Stimulated activated CD8-positive, alpha-beta memory T cell treated with anti-CD3 and anti-CD28 coated beads, Interleukin-15, amount 100 ng/mL, for 48 hours (primary cell): ENCODE data around the gene EIF2A.
"Not testable (repeated sequence)": the region's sequence is repeated elsewhere in the genome, so short reads cannot be mapped to it uniquely, and the experiment has no call there.

Experiments used
- DNase-seq, 2 donors: peaks; one replicate each; pipeline ENCODE4 v3.0.0-alpha.2; 2020; ENCODE audit warnings: low read depth in 2 of 2

The EIF2A gene

DNA sequence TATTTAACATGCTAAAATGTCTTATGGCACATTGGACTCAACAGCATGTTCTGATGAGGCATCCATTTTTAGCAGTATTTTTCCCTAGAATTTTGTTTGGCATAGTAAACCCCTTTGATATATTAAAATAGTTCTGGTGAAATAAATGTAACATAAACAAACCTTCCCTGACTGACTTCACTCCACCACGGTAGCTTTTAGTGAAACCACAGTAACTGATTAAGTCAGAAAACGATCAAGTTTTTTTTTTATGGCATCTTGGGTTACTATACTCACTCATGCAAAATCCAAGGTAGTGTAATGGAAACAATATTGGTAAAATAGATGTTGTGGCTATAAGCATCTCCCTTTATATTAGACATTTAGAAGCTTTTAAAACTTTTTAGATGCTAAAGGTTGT lies 3.1 kb upstream of the EIF2A start:
- no peak for DNase-seq

DNA sequence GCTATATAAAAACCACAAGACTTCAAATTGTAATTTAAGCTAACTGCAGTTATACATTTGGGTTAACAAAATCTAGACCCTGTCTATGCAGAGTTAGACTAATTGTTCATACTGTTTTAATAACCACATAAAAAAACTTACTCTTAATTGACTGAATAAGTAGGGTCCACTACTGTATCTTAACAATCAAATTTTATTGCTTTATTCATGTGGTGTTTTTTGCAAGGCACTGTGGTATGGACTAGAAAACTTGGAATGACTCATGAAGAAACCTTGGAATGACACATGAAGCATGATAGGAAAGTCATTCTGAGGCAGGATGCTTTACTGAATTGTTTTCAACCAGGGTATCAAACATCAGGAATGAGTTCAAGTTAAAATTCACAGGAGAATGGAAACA lies 2.5 kb upstream of the EIF2A start:
- DNase-seq, result no peak

DNA sequence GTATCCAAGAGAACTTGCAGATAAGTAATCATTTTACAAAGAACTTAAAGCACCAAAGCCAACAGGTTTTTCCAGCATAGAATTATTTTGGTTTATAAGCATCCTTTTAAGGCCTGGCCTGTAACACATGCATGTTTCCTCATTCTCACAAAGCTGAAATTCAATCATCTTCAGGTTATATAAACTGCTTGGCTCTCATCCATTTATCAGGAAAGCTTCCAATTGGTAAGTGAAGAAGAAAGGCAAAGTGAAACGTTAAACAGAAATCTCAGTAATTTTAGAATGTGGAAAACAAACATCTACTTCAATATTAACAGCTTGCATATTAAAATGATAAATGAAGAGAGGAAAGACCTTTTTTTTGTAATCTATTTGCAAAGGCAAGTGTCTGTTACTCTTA lies 1.9 kb upstream of the EIF2A start:
- DNase-seq, result no peak

DNA sequence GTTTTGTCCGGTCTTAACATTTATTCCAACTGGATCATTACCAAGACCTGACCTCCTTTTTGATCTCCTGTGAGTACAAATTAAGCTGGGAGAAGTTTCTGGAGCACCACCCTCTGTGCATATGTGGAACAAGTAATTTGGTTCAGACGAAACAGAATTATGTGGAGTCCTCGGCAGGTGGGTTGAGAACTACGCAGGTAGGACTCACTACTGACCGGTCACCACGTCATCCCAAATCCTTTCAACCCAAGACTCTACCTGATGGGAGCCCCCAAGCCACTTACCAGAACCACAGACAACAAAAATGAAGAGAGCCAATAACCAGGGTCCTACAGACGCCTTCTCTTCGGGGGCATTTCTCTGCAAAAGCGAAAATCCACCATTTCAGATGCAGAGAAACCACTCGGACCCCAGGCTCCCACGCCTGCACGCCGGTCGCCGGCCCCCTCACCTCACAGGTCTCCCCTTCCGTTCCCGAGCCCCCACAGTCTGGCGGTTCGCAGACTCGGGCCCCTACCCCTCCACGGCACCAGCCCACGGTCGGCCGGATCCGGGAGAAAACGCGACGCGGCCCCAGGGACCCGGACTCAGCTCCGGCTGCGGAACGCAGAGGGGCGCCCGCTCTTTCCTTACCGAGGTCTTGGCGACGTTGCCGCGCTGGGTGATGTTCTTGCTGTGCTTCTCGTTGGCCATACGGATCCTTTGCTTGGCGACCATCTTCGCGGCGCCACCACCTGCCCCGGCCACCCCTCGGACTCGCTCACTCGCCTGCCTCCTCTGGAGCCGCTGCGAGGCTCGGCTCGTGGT lies 965 bp upstream of the EIF2A start:
- peak in 1 of 2 donors; percentile 22 for DNase-seq

DNA sequence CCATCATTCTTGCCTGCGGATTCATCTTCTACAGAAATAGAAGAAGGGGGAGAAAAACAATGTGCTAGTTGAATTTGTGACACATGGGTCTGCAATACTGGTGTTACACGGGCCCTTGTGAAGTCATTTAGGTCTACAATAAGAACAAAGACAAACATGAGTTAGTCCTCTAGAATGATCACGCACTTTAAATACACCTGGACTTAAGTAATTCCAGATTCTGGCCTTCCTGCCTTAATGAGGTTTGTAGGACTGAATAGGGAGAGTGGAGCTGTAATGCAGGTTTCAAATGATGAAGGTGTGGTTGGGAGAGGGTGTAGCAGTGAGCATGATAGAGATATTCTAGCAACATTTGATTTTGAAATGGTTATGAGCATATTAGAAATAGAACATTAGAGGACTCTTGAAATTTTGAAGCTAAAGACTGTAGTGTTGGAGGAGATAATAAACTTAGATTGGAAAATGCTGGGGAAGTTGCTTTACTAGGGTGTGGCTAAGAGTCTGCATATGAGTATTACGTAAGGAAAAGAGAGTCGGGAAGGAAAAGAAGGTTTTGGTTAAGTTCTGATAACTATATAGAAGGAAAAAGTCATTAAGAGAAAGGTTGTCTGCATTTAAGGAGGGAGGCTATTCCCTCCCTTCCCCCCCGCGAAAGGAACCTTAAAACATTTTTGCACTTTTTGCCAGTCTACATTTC lies 606 bp downstream of the EIF2A start:
- no peak for DNase-seq

DNA sequence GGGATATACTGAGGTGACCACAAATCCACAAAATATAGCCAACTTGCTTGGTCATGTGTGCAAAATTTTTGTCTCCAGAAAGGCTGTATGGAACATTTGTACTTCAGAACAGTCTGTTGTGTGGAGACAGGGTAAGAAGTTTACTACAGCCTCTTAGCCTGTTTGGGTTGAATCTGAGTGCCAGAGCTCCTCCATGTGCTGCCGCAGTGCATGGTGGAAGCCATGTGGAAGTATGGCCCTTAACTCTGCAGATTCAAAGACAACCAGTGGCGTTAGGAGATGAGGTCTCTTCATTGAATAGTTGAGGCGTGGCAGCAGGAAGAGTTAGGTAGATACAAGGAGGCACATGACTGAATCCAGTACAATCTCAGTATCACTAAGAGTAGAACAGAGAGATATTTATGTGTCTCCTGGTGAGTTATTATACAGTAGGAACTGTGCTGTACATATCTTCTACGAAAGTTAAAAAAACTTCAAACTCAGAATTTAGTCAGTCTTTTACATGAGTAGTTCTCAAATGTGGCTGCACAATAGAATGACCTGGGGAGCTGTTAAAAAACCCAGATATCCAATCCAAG lies 9.4 kb downstream of the EIF2A start:
- no peak for DNase-seq

DNA sequence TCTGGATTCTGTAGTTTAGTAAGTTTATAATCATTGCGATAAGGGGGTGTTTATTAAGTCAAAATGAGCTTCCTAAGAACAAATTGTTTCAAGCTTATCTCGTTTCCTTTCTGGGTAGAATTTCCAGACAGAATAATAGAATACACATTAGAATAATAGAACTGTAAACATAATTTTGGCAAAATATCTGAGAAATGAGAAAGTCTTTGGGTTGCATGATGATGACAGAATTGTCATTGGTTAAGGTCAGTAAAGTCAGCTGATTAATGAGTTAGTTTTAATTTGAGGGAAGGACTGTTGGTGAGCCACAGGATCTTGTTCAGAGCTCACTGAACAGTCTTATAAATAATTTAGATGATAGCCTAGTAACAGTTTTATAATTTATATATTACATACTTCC lies 10.2 kb downstream of the EIF2A start:
- no peak for DNase-seq

DNA sequence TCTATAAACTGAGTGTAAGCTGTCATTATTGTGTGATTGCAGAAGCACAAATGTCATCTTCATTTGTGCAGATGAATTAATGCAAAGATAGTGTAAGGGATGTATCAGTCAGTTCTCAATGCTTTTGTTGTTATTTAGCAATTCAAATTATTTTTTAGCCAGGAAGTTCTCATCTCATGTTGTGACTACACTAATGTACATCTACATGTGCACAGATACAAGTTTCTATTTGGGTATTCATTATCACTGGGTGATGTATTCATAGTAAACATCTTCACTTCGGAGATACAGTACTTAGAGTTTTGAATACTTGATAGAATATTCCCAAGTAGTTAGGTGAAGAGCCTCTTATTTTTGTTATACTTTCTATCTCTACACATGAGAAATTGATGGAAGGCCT lies 11.1 kb downstream of the EIF2A start:
- DNase-seq, result no peak

DNA sequence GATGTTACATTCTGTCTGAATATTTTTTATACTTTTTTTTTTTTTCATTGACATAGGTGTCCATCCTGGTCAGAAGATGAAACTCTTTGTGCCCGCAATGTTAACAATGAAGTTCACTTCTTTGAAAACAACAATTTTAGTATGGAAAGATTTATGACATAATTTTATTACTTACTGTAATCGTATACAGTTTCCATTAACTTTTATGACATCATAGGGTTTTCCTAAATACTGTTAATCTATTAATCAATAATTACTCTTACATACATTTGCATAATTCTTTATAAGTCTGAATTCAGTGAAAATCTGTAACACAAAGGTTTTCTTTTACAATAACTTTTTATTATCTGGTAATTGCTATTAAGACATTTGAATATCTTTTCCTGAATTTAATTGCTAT lies 17.7 kb downstream of the EIF2A start:
- no peak for DNase-seq

DNA sequence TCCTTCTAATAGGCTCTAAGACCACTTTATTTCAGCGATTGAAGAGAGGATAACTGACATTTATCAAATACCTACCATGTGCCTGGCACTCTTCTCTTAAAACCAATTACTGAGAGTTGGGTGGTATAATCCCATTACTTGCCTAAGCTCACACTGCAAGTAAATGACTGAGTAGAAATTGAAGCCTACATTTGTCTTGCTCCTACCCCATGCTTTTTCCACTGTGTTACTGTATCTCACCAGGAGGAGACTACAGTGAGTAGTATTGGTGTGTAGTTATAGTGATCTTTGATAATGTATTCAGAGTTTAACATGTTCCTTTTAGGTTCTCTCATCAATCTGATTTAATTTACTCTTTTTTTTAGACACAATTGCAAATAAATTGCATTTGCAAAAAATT lies 20.7 kb downstream of the EIF2A start:
- DNase-seq, result no peak

DNA sequence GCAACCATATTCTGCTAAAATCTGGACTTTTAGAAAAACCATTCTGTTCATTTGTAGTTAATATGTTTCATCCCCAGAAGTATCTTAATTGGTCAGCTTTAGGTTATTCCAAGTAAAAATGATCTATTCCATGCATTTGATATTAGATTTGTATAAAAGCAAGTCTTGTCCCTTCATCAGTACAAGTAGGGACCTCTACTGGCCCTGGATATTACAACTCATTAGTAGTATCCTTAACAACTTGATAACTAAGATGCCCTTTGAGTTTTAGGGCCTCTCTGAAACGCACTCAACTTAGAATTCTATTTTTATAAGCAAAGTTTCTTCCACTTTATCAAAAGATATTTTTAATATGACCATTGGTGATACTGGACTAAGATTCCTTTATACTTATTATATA lies 31.3 kb downstream of the EIF2A start:
- DNase-seq, result no peak

DNA sequence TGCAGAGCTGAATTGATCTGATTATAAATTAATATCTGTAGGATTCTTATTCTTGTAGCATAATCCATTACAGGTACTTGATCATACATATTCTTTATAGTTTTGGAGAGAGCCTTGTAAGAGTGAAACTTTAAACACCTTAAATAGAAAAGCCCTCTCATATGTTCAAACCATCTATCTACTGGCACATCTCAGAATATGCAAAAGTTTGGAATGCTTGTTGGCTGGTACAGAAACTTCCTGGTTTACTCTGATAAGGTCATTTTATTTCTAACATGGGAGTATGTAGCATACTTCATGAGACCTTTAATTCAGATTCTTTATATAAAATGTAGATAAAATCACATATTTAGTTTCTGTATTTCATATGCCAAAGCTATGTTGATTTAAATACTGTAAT lies 34.6 kb downstream of the EIF2A start:
- no peak for DNase-seq

DNA sequence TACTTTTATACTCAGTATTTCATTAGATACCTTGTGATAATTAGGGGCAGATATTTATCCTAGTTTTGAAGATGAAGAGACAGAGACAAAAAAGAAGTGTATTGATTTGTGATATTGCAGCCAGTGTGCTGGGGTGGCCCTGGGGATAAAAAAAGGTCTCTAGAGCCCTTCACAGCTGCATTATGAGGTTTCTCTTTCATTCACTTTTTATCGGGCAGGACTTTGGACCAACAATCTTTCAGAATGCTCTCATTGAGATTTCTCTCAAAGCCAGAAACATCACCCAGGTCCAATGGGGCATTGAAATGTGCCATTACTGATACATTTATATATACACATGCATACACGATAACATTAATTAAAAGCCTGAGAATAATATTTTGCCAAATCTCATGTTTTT lies 36.0 kb downstream of the EIF2A start:
- no peak for DNase-seq

DNA sequence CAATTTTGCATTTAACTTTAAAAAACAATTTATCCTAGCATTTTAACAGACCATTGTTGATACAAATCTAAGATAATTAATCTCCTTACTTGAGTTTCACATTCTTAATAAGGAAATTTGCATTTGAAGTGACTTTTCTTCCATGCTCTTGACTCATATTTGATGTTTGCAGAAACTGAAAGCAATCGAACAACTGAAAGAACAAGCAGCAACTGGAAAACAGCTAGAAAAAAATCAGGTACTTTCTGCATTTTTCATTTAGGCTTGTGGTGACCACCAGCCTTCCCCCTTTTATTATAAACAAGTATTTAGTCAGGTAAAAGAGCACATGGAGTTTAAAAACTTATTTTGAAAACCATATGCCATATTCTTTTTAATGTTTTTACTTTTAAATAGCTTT lies 36.4 kb downstream of the EIF2A start:
- no peak for DNase-seq

DNA sequence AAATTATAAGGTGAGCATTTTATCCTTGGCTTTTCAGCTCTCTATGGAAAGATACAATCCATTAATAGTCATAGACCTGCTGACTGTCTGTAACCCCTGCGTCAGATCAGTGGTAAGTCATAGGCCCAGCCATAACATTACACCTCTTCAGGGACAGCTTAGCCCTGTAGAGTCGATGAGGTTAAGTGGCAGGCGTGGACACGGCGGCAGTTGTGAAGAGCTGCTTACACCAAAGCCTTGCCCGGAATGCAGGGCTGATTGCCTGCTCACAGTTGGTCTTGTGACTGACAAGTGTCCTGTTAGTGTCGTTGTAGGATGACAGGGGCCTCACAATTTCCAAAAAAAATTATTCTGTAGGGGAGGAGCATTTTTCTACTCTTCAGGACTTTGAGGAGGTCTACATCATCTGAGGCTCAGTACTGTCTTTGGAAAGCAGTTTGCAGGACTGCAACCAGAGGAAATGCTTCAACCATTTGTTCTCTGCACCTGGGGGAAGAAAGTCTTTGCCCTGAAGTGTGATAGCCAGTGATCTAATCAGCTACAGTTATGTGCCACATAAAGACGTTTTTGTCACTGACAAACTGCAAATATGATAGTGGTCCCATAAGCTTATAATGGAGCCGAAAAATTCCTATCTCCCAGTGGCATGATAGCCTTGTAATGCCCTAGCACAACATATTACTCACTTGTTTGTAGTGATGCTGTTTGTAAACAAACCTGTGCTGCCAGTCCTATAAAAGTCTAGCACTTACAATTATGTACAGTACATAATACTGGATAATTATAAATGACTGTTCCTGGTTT lies 41.6 kb downstream of the EIF2A start:
- no peak for DNase-seq

DNA sequence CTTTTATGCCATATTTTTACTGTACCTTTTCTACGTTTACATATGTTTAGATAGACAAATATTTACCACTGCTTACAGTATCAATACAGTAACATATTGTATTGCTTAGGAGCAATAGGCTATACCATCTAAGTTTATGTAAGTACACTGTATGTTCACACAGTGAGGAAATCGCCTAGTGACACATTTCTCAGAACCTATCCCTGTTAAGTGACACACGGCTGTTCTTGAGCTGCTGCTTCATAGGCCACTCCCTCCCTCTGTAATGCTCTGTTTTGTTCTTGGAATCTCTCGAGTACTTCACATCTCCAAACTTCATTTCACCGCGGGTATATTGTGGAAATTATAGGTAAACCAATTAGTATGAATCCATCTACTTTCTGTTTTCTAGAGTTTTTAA lies 43.2 kb downstream of the EIF2A start:
- no peak for DNase-seq

DNA sequence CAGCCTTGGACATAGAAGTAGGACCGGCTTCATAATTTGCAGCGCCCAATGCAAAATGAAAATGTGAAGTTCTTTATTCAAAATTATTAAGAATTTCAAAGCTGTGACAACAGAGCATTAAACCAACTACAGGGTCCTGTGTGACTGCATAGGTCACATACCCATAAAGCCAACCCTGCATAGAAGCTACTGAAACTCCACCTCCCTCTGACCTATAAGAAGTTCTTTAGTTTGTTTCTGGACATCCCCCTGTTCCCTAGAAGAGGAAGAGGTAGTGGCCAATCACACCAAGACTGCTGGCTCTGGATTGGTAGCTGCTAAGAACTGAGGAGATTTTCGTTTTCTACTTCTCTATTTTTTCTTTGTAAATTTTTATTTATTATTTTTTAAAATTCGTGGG lies 47.6 kb downstream of the EIF2A start:
- DNase-seq, result no peak

DNA sequence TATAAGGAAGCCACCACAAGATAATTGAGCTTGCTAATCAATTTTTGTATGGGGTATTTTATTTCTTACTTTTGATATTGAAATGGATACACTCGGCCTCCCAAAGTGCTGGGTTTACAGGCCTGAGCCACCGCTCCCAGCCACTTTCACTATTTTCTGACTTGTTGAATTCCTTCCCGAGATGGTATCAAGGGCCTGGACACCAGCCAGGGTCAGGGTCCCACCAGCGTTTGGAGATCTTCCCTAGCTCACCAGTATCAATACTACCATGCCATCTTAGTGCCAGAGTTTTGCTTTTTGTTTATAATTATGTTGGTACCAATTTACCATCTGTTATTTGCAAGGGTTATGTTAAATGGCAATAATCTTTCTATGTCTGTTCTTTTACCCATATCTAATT lies 51.1 kb downstream of the EIF2A start:
- no peak for DNase-seq

DNA sequence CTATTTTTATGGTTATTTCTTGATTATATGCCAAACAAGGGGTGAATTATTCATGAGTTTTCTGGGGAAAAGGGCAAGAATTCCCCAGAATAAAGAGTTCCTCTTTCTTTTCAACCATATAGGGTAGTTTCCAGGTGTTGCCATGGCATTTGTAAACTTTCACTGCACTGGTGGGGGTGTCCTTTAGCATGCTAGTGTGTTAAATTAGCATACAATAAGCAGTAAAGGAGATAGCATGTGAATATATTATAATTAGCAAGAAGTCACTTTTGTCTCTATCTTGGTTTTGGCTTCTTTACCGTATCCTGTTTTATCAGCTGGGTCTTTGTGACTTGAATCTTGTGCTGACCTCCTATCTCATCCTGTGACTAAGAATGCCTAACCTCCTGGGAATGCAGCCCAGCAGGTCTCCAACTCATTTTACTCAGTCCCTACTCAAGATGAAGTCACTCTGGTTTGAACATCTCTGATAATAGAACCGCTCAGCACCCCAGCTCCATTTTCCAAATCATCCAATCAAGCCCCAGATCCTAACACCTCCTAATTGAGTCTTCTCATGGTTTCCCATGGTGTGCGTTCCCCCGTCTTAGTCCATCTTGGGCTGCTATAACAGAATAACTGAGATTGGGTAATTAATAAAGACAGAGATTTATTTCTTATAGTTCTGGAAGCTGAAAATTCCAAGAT lies 53.2 kb downstream of the EIF2A start:
- DNase-seq, result no peak

DNA sequence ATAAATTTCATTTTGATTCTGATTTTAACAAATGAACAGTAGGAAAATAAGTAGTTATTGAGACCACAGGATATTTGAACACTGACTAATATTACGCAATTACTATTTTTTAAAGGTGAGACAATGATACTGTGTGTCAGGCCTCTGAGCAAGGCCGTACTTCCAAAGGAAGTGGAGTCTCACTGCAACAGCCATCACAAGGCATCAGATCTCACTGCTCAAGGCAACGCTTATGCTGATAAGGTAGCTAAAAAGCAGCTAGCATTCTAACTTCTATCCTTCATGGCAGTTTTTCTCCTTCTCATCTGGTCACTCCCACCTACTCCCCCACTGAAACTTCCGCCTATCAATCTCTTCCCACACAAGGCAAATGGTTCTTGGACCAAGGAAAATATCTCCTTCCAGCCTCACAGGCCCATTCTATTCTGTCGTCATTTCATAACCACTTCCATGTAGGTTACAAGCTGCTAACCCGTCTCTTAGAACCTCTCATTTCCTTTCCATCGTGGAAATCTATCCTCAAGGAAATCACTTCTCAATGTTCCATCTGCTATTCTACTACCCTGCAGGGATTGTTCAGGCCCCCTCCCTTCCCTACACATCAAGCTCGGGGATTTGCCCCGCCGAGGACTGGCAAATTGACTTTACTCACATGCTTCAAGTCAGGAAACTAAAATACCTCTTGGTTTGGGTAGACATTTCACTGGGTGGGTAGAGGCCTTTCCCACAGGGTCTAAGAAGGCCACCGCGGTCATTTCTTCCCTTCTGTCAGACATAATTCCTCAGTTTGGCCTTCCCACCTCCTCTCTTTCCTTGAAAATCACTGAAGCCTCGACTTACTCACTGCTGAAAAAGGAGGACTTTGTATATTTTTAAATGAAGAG lies 54.3 kb downstream of the EIF2A start:
- DNase-seq, result not testable (repeated sequence)
